CD4-positive, alpha-beta memory T cell (primary cell): ENCODE measurements around the gene HYI. TPM values are rescaled to one million over a fixed set of nuclear protein-coding genes. Genes with fewer than 3 reads are reported as not detected.

Experiments
- CTCF ChIA-PET: fragments of 350-600 bp; sonication (Branson Sonifier 250); formaldehyde crosslinking; loops from one replicate; lab custom pipeline; 2021; ENCODE audit warnings: inconsistent platforms; ENCODE audit not compliant: partially characterized antibody; lab: Charles Lee
- POLR2A ChIA-PET: fragments of 350-600 bp; sonication (Branson Sonifier 250); formaldehyde crosslinking; loops from one replicate; lab custom pipeline; 2021; ENCODE audit not compliant: partially characterized antibody; lab: Charles Lee
- DNase-seq, 5 donors: peaks; one replicate each; pipeline versions ENCODE4 v3.0.0 to v3.0.0-alpha.2; 2020 to 2022; ENCODE audit warnings: mixed read lengths in 1 of 5
- H3K27ac ChIP-seq: one replicate; pipeline ENCODE4 v1.7.0; 2013; ENCODE audit warnings: low read depth, low read length
- H3K27me3 ChIP-seq: 2 replicates; pipeline ENCODE4 v1.7.0; 2013; ENCODE audit warnings: mild to moderate bottlenecking, low read length, moderate library complexity; ENCODE audit not compliant: insufficient read depth
- H3K36me3 ChIP-seq: 2 replicates; pipeline ENCODE4 v1.7.0; 2013; ENCODE audit warnings: mild to moderate bottlenecking, low read length, moderate library complexity; ENCODE audit not compliant: insufficient read depth
- H3K4me1 ChIP-seq: 2 replicates; pipeline ENCODE4 v1.7.0; 2013; ENCODE audit warnings: mild to moderate bottlenecking, low read length, moderate library complexity; ENCODE audit not compliant: insufficient read depth
- H3K4me3 ChIP-seq, 2 donors: one replicate each; pipeline ENCODE4 v1.7.0; 2013; ENCODE audit warnings: low read length in 2 of 2, mild to moderate bottlenecking in 1 of 2
- H3K9me3 ChIP-seq, 2 donors: one replicate each; pipeline ENCODE4 v1.7.0; 2013; ENCODE audit warnings: low read length in 2 of 2, control low read depth in 1 of 2; ENCODE audit not compliant: control insufficient read depth in 1 of 2
- H3K27ac Mint-ChIP-seq, 7 donors: one replicate each; pipeline ENCODE4 v1.8.0; 2020 to 2021; ENCODE audit warnings: mixed read lengths in 7 of 7, mild to moderate bottlenecking in 6 of 7, inconsistent platforms in 3 of 7, moderate library complexity in 3 of 7
- H3K27me3 Mint-ChIP-seq, 2 donors: one replicate each; pipeline ENCODE4 v1.8.0; 2020 to 2021; ENCODE audit warnings: mixed read lengths in 2 of 2
- H3K36me3 Mint-ChIP-seq, 2 donors: one replicate each; pipeline ENCODE4 v1.8.0; 2020 to 2021; ENCODE audit warnings: mixed read lengths in 2 of 2, inconsistent platforms in 1 of 2, mild to moderate bottlenecking in 1 of 2
- H3K4me1 Mint-ChIP-seq, 4 donors: one replicate each; pipeline ENCODE4 v1.8.0; 2020 to 2021; ENCODE audit warnings: mixed read lengths in 4 of 4, mild to moderate bottlenecking in 1 of 4
- H3K4me3 Mint-ChIP-seq, 8 donors: one replicate each; pipeline ENCODE4 v1.8.0; 2020 to 2021; ENCODE audit warnings: mixed read lengths in 8 of 8, mild to moderate bottlenecking in 7 of 8, moderate library complexity in 6 of 8, inconsistent platforms in 3 of 8
- H3K9me3 Mint-ChIP-seq, 8 donors: one replicate each; pipeline ENCODE4 v1.8.0; 2020 to 2021; ENCODE audit warnings: mixed read lengths in 8 of 8, mild to moderate bottlenecking in 5 of 8, inconsistent platforms in 3 of 8, moderate library complexity in 1 of 8
- intact Hi-C: fragments of 100-400 bp; cut with micrococcal nuclease; formaldehyde crosslinking; loops from one replicate; pipeline ENCODE4 v1.15.1; 2023
- polyA plus RNA-seq, 2 donors: library from polyadenylated mRNA; unstranded; fragments of 300-500 nt; fragmentation: Illumina TruSeq; gene quantifications; one replicate each; pipeline ENCODE4 v1.2.3, GENCODE V29; 2021
- total RNA-seq, 2 experiments: library from RNA; stranded (reverse); gene quantifications; one replicate each; pipeline ENCODE4 v1.2.3, GENCODE V29; 2021

HYI gene
- total and polyA plus RNA-seq, 4 experiments from 2014 or later: 7.3 to 33.9 (median 19.2) TPM

GRCh38 chr1:43438953-43439581 lies 14.7 kb downstream of the HYI start:
- H3K4me1 Mint-ChIP-seq: no peaks in the 10 kb centered on the region
- Histone ChIP-seq H3K4me1 (no peaks in the 10 kb centered on the region), H3K27me3 (no peaks in the 10 kb centered on the region), H3K4me3 (no peak overlapping the region), H3K9me3 (no peaks in the 10 kb centered on the region), H3K36me3 (peaks cover 62% of the 10 kb centered on the region), H3K27ac (no peak overlapping the region)
- H3K27ac Mint-ChIP-seq: peak overlapping the region in 5 of 7 donors; percentile 13 to 62 (median 23)
- H3K4me3 Mint-ChIP-seq: no peak overlapping the region
- peaks cover 0 to 2% (median 0%) of the 10 kb centered on the region in 8 donors for H3K9me3 Mint-ChIP-seq
- DNase-seq: no peak
- intact Hi-C loops: no loop called here
- POLR2A ChIA-PET: interaction anchor here (6.5 kb wide), 1 partner anchor 14 kb away, joined by 41 read pairs; the partner anchor contains the start of gene HYI
- H3K36me3 Mint-ChIP-seq: peaks cover 22 to 81% of the 10 kb centered on the region in 2 donors
- CTCF ChIA-PET: no interaction called here
- H3K27me3 Mint-ChIP-seq: no peaks in the 10 kb centered on the region

- no peaks in the 10 kb centered on the region for H3K4me1 ChIP-seq
- intact Hi-C loops: no loop called here
- peak overlapping the region in 3 of 7 donors; percentile 22 to 62 (median 30) for H3K27ac Mint-ChIP-seq
- no peaks in the 10 kb centered on the region for H3K27me3 ChIP-seq
- H3K36me3 ChIP-seq: peaks cover 57% of the 10 kb centered on the region
- H3K4me3 ChIP-seq: no peak overlapping the region
- no peaks in the 10 kb centered on the region for H3K9me3 ChIP-seq
- no peaks in the 10 kb centered on the region for H3K4me1 Mint-ChIP-seq
- H3K27ac ChIP-seq: no peak overlapping the region
- H3K27me3 Mint-ChIP-seq: no peaks in the 10 kb centered on the region
- H3K4me3 Mint-ChIP-seq: no peak overlapping the region
- peaks cover 0 to 2% (median 0%) of the 10 kb centered on the region in 8 donors for H3K9me3 Mint-ChIP-seq
- no peak for DNase-seq
- H3K36me3 Mint-ChIP-seq: peaks cover 26 to 81% of the 10 kb centered on the region in 2 donors
- ChIA-PET POLR2A (interaction anchor here (0.9 to 1.2 kb wide), 2 partner anchors 10 to 15 kb away, joined by 3 to 4 read pairs; partner anchors contain the start of gene HYI), CTCF (no interaction called here)
Measured at GRCh38 chr1:43438576-43438952, 15.2 kb downstream of the HYI start.

GRCh38 chr1:43438006-43438405 lies 15.7 kb downstream of the HYI start:
- Histone ChIP-seq H3K4me1 (no peaks in the 10 kb centered on the region), H3K9me3 (no peaks in the 10 kb centered on the region), H3K27me3 (no peaks in the 10 kb centered on the region), H3K36me3 (peaks cover 51% of the 10 kb centered on the region), H3K27ac (no peak overlapping the region), H3K4me3 (no peak overlapping the region)
- H3K9me3 Mint-ChIP-seq: peaks cover 0 to 2% (median 0%) of the 10 kb centered on the region in 8 donors
- no peak for DNase-seq
- ChIA-PET CTCF (no interaction called here), POLR2A (interaction anchor here (0.9 to 1.2 kb wide), 2 partner anchors 10 to 16 kb away, joined by 3 to 4 read pairs; partner anchors contain the start of gene HYI)
- H3K4me3 Mint-ChIP-seq: no peak overlapping the region
- H3K27ac Mint-ChIP-seq: no peak overlapping the region
- H3K27me3 Mint-ChIP-seq: no peaks in the 10 kb centered on the region
- intact Hi-C loops: no loop called here
- peaks cover 26 to 81% of the 10 kb centered on the region in 2 donors for H3K36me3 Mint-ChIP-seq
- H3K4me1 Mint-ChIP-seq: no peaks in the 10 kb centered on the region

GRCh38 chr1:43437031-43437973 lies 16.4 kb downstream of the HYI start:
- Mint-ChIP-seq H3K27me3 (no peaks in the 10 kb centered on the region), H3K4me3 (no peak overlapping the region), H3K36me3 (peaks cover 32 to 80% of the 10 kb centered on the region in 2 donors), H3K27ac (peak overlapping the region in 2 of 7 donors; percentile 6 to 53), H3K4me1 (no peaks in the 10 kb centered on the region), H3K9me3 (peaks cover 0 to 2% (median 0%) of the 10 kb centered on the region in 8 donors)
- no peak for DNase-seq
- Histone ChIP-seq H3K36me3 (peaks cover 51% of the 10 kb centered on the region), H3K9me3 (no peaks in the 10 kb centered on the region), H3K4me3 (no peak overlapping the region), H3K27me3 (no peaks in the 10 kb centered on the region), H3K4me1 (no peaks in the 10 kb centered on the region), H3K27ac (no peak overlapping the region)
- CTCF ChIA-PET: no interaction called here
- POLR2A ChIA-PET: interaction anchor here (0.9 to 1.2 kb wide), 2 partner anchors 11 to 16 kb away, joined by 3 to 4 read pairs; partner anchors contain the start of gene HYI
- intact Hi-C loops: no loop called here

GRCh38 chr1:43436371-43436770 lies 17.4 kb downstream of the HYI start:
- Mint-ChIP-seq H3K9me3 (peaks cover 0 to 2% (median 0%) of the 10 kb centered on the region in 8 donors), H3K27ac (peak overlapping the region in 3 of 7 donors; percentile 2 to 36 (median 29)), H3K27me3 (no peaks in the 10 kb centered on the region), H3K36me3 (peaks cover 39 to 84% of the 10 kb centered on the region in 2 donors), H3K4me3 (no peak overlapping the region), H3K4me1 (no peaks in the 10 kb centered on the region)
- H3K27me3 ChIP-seq: no peaks in the 10 kb centered on the region
- no peak for DNase-seq
- CTCF ChIA-PET: no interaction called here
- intact Hi-C loops: no loop called here
- no peaks in the 10 kb centered on the region for H3K9me3 ChIP-seq
- H3K4me1 ChIP-seq: no peaks in the 10 kb centered on the region
- H3K27ac ChIP-seq: no peak overlapping the region
- H3K36me3 ChIP-seq: peaks cover 54% of the 10 kb centered on the region
- POLR2A ChIA-PET: no interaction called here
- no peak overlapping the region for H3K4me3 ChIP-seq

- Mint-ChIP-seq H3K27ac (peak overlapping the region in 4 of 7 donors; percentile 3 to 29 (median 26)), H3K27me3 (no peaks in the 10 kb centered on the region), H3K9me3 (peaks cover 0 to 2% (median 0%) of the 10 kb centered on the region in 8 donors), H3K36me3 (peaks cover 44 to 83% of the 10 kb centered on the region in 2 donors), H3K4me1 (no peaks in the 10 kb centered on the region), H3K4me3 (no peak overlapping the region)
- intact Hi-C loops: no loop called here
- peak in 1 of 5 donors; percentile 35 for DNase-seq
- H3K4me1 ChIP-seq: no peaks in the 10 kb centered on the region
- H3K27me3 ChIP-seq: no peaks in the 10 kb centered on the region
- peaks cover 58% of the 10 kb centered on the region for H3K36me3 ChIP-seq
- ChIA-PET POLR2A (no interaction called here), CTCF (no interaction called here)
- no peak overlapping the region for H3K4me3 ChIP-seq
- H3K27ac ChIP-seq: no peak overlapping the region
- no peaks in the 10 kb centered on the region for H3K9me3 ChIP-seq
Measured at GRCh38 chr1:43435146-43436145, 18.3 kb downstream of the HYI start.
